Measurements from ENCODE around the gene ARL5B. TPM values are rescaled to one million over a fixed set of nuclear protein-coding genes. Genes with fewer than 3 reads are reported as not detected.

The ARL5B gene
- polyA plus RNA-seq, 1 donor (not counting 4 experiments of a cell fraction or from before 2014, with no cell fraction given), result 10.4 TPM

- H3K4me3 ChIP-seq (ENCODE audit: control insufficient read depth in 2 of 3, extremely low read depth in 1 of 3, insufficient read depth in 2 of 3, low read depth in 1 of 3, low read length in 3 of 3), result no peak overlapping the region
- H3K36me3 ChIP-seq (ENCODE audit: control insufficient read depth in 2 of 2, extremely low read depth in 1 of 2, insufficient read depth in 2 of 2, low read length in 2 of 2), result peaks cover 2 to 6% of the 10 kb centered on the region in 2 experiments
- H3K9me3 ChIP-seq (ENCODE audit: control insufficient read depth, low read depth, low read length), result no peaks in the 10 kb centered on the region
- no peaks in the 10 kb centered on the region for H3K9me1 ChIP-seq (ENCODE audit: control insufficient read depth, extremely low read depth, insufficient read depth, low read length)
- no peaks in the 10 kb centered on the region for H3K27me3 ChIP-seq (ENCODE audit: control insufficient read depth, extremely low read depth, insufficient read depth, low read length)
- H3K4me1 ChIP-seq (ENCODE audit: control insufficient read depth, extremely low read depth, insufficient read depth, low read length), result peaks cover 27% of the 10 kb centered on the region
- no peak for DNase-seq (ENCODE audit: low read depth, low spot score)
- H3K27ac ChIP-seq (ENCODE audit: control insufficient read depth, insufficient read depth, low read length), result no peak overlapping the region
- peaks cover 74% of the 10 kb centered on the region for H3K79me2 ChIP-seq (ENCODE audit: control insufficient read depth, insufficient read depth, low read length)
- H3K4me2 ChIP-seq (ENCODE audit: control insufficient read depth, extremely low read depth, insufficient read depth, low read depth, low read length), result no peak overlapping the region
- TF ChIP-seq, protein P1, sequence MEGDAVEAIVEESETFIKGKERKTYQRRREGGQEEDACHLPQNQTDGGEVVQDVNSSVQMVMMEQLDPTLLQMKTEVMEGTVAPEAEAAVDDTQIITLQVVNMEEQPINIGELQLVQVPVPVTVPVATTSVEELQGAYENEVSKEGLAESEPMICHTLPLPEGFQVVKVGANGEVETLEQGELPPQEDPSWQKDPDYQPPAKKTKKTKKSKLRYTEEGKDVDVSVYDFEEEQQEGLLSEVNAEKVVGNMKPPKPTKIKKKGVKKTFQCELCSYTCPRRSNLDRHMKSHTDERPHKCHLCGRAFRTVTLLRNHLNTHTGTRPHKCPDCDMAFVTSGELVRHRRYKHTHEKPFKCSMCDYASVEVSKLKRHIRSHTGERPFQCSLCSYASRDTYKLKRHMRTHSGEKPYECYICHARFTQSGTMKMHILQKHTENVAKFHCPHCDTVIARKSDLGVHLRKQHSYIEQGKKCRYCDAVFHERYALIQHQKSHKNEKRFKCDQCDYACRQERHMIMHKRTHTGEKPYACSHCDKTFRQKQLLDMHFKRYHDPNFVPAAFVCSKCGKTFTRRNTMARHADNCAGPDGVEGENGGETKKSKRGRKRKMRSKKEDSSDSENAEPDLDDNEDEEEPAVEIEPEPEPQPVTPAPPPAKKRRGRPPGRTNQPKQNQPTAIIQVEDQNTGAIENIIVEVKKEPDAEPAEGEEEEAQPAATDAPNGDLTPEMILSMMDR (optimal IDR thresholded peaks at IDR 0.05 in 1 of 3, IDR thresholded peaks at IDR 0.05 in 1 of 3, conservative IDR thresholded peaks at IDR 0.05 in 1 of 3; ENCODE audit: extremely low read depth in 1 of 3, insufficient read depth in 2 of 3, low read length in 3 of 3), result no peak
- TF ChIP-seq EZH2 (IDR thresholded peaks at IDR 0.05; ENCODE audit: low read length), result no peak
- no peak overlapping the region for H2AFZ ChIP-seq (ENCODE audit: control insufficient read depth, low read length)
- no peak for FAIRE-seq
- dilution Hi-C loops (cut with MboI; ENCODE audit: extremely low pct_ligation_motif_present, low sequenced_read_pairs), result no loop called here
- H3K9ac ChIP-seq (ENCODE audit: control insufficient read depth, extremely low read depth, insufficient read depth, low read length), result no peak overlapping the region
- no peaks in the 10 kb centered on the region for H4K20me1 ChIP-seq (ENCODE audit: control insufficient read depth, extremely low read depth, insufficient read depth, low read length)
Observed at GRCh38 chr10:18664841-18665478, 5.7 kb downstream of the ARL5B start.

DNA sequence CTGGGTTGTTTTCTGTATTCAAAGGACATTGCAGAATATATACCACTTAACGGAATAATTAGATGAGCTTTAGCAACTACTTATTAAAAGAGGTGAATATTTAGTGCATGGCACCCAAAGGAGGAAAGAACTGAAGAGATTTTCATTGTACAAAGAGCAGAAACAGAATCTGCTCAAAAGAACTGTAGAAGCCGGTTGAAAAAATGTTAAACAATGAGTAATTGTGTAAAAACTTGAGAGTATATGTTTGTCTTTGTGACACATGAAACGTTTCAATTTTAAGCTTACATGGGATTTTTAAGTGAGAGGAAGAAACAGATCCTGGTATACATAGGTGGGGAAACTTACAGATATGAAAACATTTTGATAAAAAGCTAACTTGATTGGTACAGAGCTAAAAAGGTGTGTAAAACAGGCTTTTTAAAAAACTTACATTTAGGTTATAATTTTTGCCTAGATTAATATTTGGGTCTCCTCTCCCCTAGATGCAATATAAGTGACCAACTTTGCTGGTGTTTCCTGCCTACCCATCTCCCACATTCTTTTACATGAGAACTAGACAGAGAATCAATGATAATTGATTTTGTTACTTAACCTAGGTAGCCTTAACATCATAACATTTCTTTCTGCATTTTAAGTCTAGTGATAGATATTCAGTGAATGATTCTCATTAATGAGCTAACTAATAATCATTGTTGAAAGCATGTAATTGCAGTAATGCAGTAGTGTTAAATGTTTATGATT is 6.8 kb downstream of the ARL5B start:
- no peaks in the 10 kb centered on the region for H3K27me3 ChIP-seq (ENCODE audit: control insufficient read depth, extremely low read depth, insufficient read depth, low read length)
- peaks cover 2 to 12% of the 10 kb centered on the region in 2 experiments for H3K36me3 ChIP-seq (ENCODE audit: control insufficient read depth in 2 of 2, extremely low read depth in 1 of 2, insufficient read depth in 2 of 2, low read length in 2 of 2)
- peaks cover 71% of the 10 kb centered on the region for H3K79me2 ChIP-seq (ENCODE audit: control insufficient read depth, insufficient read depth, low read length)
- dilution Hi-C loops (cut with MboI; ENCODE audit: extremely low pct_ligation_motif_present, low sequenced_read_pairs), result no loop called here
- FAIRE-seq, result no peak
- peaks cover 24% of the 10 kb centered on the region for H3K4me1 ChIP-seq (ENCODE audit: control insufficient read depth, extremely low read depth, insufficient read depth, low read length)
- peak overlapping the region; percentile 27 for H3K4me2 ChIP-seq (ENCODE audit: control insufficient read depth, extremely low read depth, insufficient read depth, low read depth, low read length)
- DNase-seq (ENCODE audit: low read depth, low spot score), result no peak
- H3K9me1 ChIP-seq (ENCODE audit: control insufficient read depth, extremely low read depth, insufficient read depth, low read length), result no peaks in the 10 kb centered on the region
- no peaks in the 10 kb centered on the region for H3K9me3 ChIP-seq (ENCODE audit: control insufficient read depth, low read depth, low read length)
- H4K20me1 ChIP-seq (ENCODE audit: control insufficient read depth, extremely low read depth, insufficient read depth, low read length), result no peaks in the 10 kb centered on the region
- H3K9ac ChIP-seq (ENCODE audit: control insufficient read depth, extremely low read depth, insufficient read depth, low read length), result no peak overlapping the region
- TF ChIP-seq, protein P1 (optimal IDR thresholded peaks at IDR 0.05 in 1 of 3, IDR thresholded peaks at IDR 0.05 in 1 of 3, conservative IDR thresholded peaks at IDR 0.05 in 1 of 3; ENCODE audit: extremely low read depth in 1 of 3, insufficient read depth in 2 of 3, low read length in 3 of 3), result no peak
- TF ChIP-seq EZH2 (IDR thresholded peaks at IDR 0.05; ENCODE audit: low read length), result no peak
- H3K4me3 ChIP-seq (ENCODE audit: control insufficient read depth in 2 of 3, extremely low read depth in 1 of 3, insufficient read depth in 2 of 3, low read depth in 1 of 3, low read length in 3 of 3), result no peak overlapping the region
- H3K27ac ChIP-seq (ENCODE audit: control insufficient read depth, insufficient read depth, low read length), result peak overlapping the region; percentile 59
- H2AFZ ChIP-seq (ENCODE audit: control insufficient read depth, low read length), result no peak overlapping the region
